GM10248 (cell line): Measurements from ENCODE around the gene ARHGEF37.

Source experiments
- CTCF ChIA-PET: fragments of 300-600 bp; sonication (Branson Sonifier 250); formaldehyde crosslinking; extraction: SDS; loops from one replicate; lab custom pipeline; 2021; ENCODE audit warnings: antibody characterized with exemption; lab: Yijun Ruan, JAX
- POLR2A ChIA-PET: fragments of 350-650 bp; sonication (Branson Sonifier 250); formaldehyde crosslinking; extraction: SDS; loops from one replicate; lab custom pipeline; 2020; ENCODE audit warnings: antibody characterized with exemption; lab: Yijun Ruan, JAX
- DNase-seq: peaks from one replicate; pipeline ENCODE4 v3.0.0; 2012; ENCODE audit errors: extremely low spot score
- CTCF ChIP-seq: IDR thresholded peaks from 2 replicates; pipeline ENCODE4 v1.5.1; 2012; ENCODE audit warnings: mild to moderate bottlenecking, low read depth; ENCODE audit errors: extremely low read depth, missing control alignments, control extremely low read depth

The ARHGEF37 gene

GRCh38 chr5:149550594-149551226, 30.6 kb upstream of the ARHGEF37 start:
- ChIA-PET CTCF (interaction anchor here (0.6 to 2.9 kb wide), 30 partner anchors 7 to 440 kb away, joined by 3 to 14 read pairs (median 4); partner anchors contain the start of genes GRPEL2 and PCYOX1L), POLR2A (interaction anchor here (0.9 to 1.7 kb wide), 2 partner anchors 10 to 11 kb away, joined by 3 to 7 read pairs; no protein-coding TSS in a partner anchor)
- peak; percentile 28 for DNase-seq
- TF ChIP-seq CTCF: no peak

GRCh38 chr5:149551227-149552037, 29.9 kb upstream of the ARHGEF37 start, which contains the start of gene CSNK1A1:
Gene CSNK1A1 (minus strand): TSS chr5:149551439. CDS start chr5:149550964, 475 bp downstream.
- DNase-seq: peak; percentile 100
- CTCF ChIA-PET: interaction anchor here (0.6 to 2.9 kb wide), 33 partner anchors 8 to 439 kb away, joined by 3 to 14 read pairs (median 4); partner anchors contain the start of genes GRPEL2 and PCYOX1L
- POLR2A ChIA-PET: interaction anchor here (0.6 to 0.9 kb wide), 2 partner anchors 11 to 33 kb away, joined by 3 to 6 read pairs; no protein-coding TSS in a partner anchor
- peak; percentile 69 for TF ChIP-seq CTCF

- TF ChIP-seq CTCF: no peak
- POLR2A ChIA-PET: interaction anchor here (0.6 kb wide), 1 partner anchor 34 kb away, joined by 6 read pairs; no protein-coding TSS in a partner anchor
- CTCF ChIA-PET: interaction anchor here (0.7 to 2.9 kb wide), 27 partner anchors 8 to 438 kb away, joined by 3 to 14 read pairs (median 5); partner anchors contain the start of genes GRPEL2 and PCYOX1L
- DNase-seq: no peak
These were observed 29.2 kb upstream of the ARHGEF37 start for GRCh38 chr5:149552038-149552494.

GRCh38 chr5:149552553-149553160, 28.6 kb upstream of the ARHGEF37 start:
- TF ChIP-seq CTCF: no peak
- CTCF ChIA-PET: interaction anchor here (1.0 to 2.9 kb wide), 11 partner anchors 8 to 235 kb away, joined by 3 to 14 read pairs (median 7); no protein-coding TSS in a partner anchor
- DNase-seq: no peak
- POLR2A ChIA-PET: no interaction called here

- POLR2A ChIA-PET: no interaction called here
- TF ChIP-seq CTCF: no peak
- DNase-seq: no peak
- CTCF ChIA-PET: interaction anchor here (2.0 to 2.4 kb wide), 2 partner anchors 8 to 59 kb away, joined by 8 to 9 read pairs; partner anchors contain the start of gene CSNK1A1
These were observed 21.6 kb upstream of the ARHGEF37 start for GRCh38 chr5:149559706-149560105.
